ENCODE results near the gene BID. TPM values are rescaled to one million over a fixed set of nuclear protein-coding genes. Genes with fewer than 3 reads are reported as not detected.

BID gene
- total RNA-seq, 1 donor from 2014 or later: 16.6 TPM

DNA sequence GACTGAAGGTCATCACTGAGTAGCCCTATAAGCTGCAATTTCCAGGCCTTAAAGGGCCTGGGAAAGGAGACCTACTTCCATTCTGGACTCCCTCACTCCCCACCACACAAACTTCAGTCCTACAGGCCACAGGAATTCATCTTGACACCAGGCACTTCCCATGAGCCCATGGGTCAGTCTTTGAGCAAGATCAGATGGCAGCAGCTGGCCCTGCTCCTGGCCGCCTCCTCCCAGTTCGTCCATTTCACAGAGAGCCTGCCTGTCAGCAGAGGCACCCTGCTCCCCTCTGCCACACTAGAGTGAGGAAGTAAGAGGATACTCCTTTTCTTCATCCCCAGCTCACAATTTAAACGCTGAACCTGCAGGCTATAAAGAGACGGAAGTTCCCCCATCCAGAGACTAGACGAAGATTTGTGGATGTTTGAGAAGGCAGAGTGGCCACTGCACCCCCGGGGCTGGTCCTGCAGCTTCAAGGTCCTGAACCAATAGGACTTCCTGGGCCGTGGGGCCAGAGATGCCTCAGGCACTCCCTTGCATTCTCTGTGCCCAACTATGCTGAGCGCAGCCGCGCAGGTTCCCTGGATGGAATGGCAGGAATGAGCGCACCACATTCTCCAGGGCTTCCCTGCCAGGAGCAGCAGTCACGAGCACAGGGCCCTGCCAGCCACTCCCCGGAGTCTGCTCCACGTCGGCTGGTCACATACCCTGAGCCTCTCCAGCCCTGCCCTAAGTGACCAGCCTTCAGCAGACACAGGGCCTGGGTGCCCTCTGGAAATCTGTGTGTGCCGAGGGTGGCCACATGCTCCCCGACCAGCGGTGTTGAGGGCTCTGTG is 33.5 kb upstream of the BID start:
- Histone ChIP-seq H3K4me2 (no peak overlapping the region), H2AFZ (replicated peaks) (no peak overlapping the region), H3K36me3 (no peaks in the 10 kb centered on the region), H3K4me1 (no peaks in the 10 kb centered on the region), H3F3A (ENCODE audit: low read depth) (no peaks in the 10 kb centered on the region), H3K27ac (no peak overlapping the region), H3K9ac (no peak overlapping the region), H3K79me2 (ENCODE audit: low read depth) (no peaks in the 10 kb centered on the region), H3K4me3 (no peak overlapping the region), H3K9me3 (ENCODE audit: low read depth) (no peaks in the 10 kb centered on the region), H3K27me3 (no peaks in the 10 kb centered on the region), H4K20me1 (ENCODE audit: low read depth) (no peaks in the 10 kb centered on the region)
- Mint-ChIP-seq H3K4me1 (peaks cover 2% of the 10 kb centered on the region), H3K27ac (no peak overlapping the region), H3K36me3 (peaks cover 19% of the 10 kb centered on the region), H3K9me3 (no peaks in the 10 kb centered on the region), H3K4me3 (no peak overlapping the region), H3K27me3 (ENCODE audit: insufficient read depth, low read depth) (peaks cover 2% of the 10 kb centered on the region)
- DNase-seq (ENCODE audit: low spot score): no peak
- TF ChIP-seq, protein P1, sequence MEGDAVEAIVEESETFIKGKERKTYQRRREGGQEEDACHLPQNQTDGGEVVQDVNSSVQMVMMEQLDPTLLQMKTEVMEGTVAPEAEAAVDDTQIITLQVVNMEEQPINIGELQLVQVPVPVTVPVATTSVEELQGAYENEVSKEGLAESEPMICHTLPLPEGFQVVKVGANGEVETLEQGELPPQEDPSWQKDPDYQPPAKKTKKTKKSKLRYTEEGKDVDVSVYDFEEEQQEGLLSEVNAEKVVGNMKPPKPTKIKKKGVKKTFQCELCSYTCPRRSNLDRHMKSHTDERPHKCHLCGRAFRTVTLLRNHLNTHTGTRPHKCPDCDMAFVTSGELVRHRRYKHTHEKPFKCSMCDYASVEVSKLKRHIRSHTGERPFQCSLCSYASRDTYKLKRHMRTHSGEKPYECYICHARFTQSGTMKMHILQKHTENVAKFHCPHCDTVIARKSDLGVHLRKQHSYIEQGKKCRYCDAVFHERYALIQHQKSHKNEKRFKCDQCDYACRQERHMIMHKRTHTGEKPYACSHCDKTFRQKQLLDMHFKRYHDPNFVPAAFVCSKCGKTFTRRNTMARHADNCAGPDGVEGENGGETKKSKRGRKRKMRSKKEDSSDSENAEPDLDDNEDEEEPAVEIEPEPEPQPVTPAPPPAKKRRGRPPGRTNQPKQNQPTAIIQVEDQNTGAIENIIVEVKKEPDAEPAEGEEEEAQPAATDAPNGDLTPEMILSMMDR (IDR thresholded peaks at IDR 0.05): no peak
- TF ChIP-seq EZH2 (IDR thresholded peaks at IDR 0.05): no peak
- TF ChIP-seq EZH2phosphoT487 (IDR thresholded peaks at IDR 0.05): no peak

DNA sequence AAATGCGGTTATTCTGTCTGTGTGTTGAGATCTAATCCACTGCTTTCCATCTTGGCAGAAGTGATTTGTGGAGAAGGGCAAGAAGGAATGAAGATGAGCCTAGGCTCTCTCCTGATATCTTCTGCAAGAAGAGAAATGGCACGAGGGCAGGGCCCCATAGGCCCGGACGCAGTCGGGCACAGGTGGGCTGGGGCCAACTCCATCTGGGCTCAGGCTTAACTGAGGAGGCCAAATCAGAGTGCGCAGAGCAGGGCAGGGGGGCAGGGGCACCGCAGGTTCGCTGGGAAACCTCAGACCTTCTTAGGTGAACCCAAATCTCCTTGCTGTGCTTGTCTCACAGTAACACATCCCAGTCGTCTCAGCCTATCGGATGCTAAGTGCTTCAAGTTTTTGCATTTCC is 32.8 kb upstream of the BID start:
- Histone ChIP-seq H2AFZ (replicated peaks) (no peak overlapping the region), H4K20me1 (ENCODE audit: low read depth) (no peaks in the 10 kb centered on the region), H3K79me2 (ENCODE audit: low read depth) (no peaks in the 10 kb centered on the region), H3K4me3 (no peak overlapping the region), H3K27ac (no peak overlapping the region), H3K36me3 (no peaks in the 10 kb centered on the region), H3K27me3 (no peaks in the 10 kb centered on the region), H3K9ac (no peak overlapping the region), H3K4me1 (no peaks in the 10 kb centered on the region), H3K4me2 (no peak overlapping the region), H3K9me3 (ENCODE audit: low read depth) (no peaks in the 10 kb centered on the region), H3F3A (ENCODE audit: low read depth) (no peaks in the 10 kb centered on the region)
- Mint-ChIP-seq H3K9me3 (no peaks in the 10 kb centered on the region), H3K4me3 (no peak overlapping the region), H3K36me3 (peaks cover 22% of the 10 kb centered on the region), H3K4me1 (peaks cover 8% of the 10 kb centered on the region), H3K27ac (no peak overlapping the region), H3K27me3 (ENCODE audit: insufficient read depth, low read depth) (peaks cover 3% of the 10 kb centered on the region)
- TF ChIP-seq, protein P1 (IDR thresholded peaks at IDR 0.05): no peak
- TF ChIP-seq EZH2 (IDR thresholded peaks at IDR 0.05) (no peak), EZH2phosphoT487 (IDR thresholded peaks at IDR 0.05) (no peak)
- no peak for DNase-seq (ENCODE audit: low spot score)

DNA sequence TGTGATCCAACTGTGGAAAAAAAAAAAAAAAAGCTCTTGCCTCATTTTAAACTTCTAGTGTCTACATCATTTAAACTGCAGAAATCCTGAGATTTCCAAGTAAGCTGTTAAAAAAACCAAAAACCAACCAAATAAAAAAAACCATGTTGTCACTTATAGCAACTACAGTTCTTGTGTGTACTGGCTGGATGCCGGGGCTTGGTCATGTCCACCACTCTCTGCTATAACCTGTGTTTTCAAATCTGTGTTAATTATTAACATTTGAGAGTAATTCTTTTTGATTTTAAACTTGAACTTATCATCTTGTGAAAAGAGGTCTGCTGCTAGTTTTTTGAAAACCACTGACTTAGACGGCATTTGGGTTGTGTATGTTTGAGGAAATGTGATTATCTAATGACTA is 32.2 kb upstream of the BID start:
- no peak overlapping the region for H3K27ac Mint-ChIP-seq
- TF ChIP-seq EZH2phosphoT487 (IDR thresholded peaks at IDR 0.05): no peak
- Histone ChIP-seq H3K27ac (no peak overlapping the region), H3K79me2 (ENCODE audit: low read depth) (no peaks in the 10 kb centered on the region), H3K4me2 (no peak overlapping the region), H3K27me3 (no peaks in the 10 kb centered on the region), H3K9ac (no peak overlapping the region), H3K4me3 (no peak overlapping the region), H2AFZ (replicated peaks) (no peak overlapping the region), H3K4me1 (no peaks in the 10 kb centered on the region), H3F3A (ENCODE audit: low read depth) (no peaks in the 10 kb centered on the region), H3K9me3 (ENCODE audit: low read depth) (no peaks in the 10 kb centered on the region), H4K20me1 (ENCODE audit: low read depth) (no peaks in the 10 kb centered on the region), H3K36me3 (no peaks in the 10 kb centered on the region)
- peaks cover 2% of the 10 kb centered on the region for H3K27me3 Mint-ChIP-seq (ENCODE audit: insufficient read depth, low read depth)
- no peaks in the 10 kb centered on the region for H3K9me3 Mint-ChIP-seq
- DNase-seq (ENCODE audit: low spot score): no peak
- peaks cover 22% of the 10 kb centered on the region for H3K36me3 Mint-ChIP-seq
- no peak overlapping the region for H3K4me3 Mint-ChIP-seq
- peaks cover 8% of the 10 kb centered on the region for H3K4me1 Mint-ChIP-seq

Measured in neural progenitor cell (in vitro differentiated cells).